HG02623 (cell line): ENCODE measurements around the gene MAMDC2.

Source experiments
- ATAC-seq: cut with Tn5 transposase; IDR thresholded peaks from one replicate; pipeline ENCODE4 v1.9.1; 2021; ENCODE audit warnings: moderate library complexity; ENCODE audit not compliant: unreplicated experiment

Gene MAMDC2

DNA sequence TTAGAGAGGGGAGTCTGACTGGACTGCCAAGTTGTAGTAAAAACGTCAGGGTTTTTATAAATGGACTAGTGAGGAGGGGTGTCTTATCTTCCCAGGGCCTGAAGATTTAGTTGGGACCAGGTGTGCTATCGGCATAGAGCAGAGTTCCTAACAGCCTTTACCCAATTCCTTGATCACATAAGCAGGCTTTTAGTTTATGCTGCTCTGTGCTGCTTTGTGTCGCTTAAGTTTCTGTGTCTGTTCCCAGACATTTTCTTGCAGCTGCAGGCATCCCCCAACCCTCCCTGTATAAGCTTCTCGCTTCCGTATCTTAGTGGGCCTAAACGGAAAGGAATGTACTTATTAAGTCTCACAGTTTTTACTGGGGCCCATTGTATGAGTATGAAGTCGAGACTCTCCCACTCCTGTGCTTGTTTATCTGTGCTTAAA, 212.5 kb downstream of the MAMDC2 start:
- no peak for ATAC-seq

DNA sequence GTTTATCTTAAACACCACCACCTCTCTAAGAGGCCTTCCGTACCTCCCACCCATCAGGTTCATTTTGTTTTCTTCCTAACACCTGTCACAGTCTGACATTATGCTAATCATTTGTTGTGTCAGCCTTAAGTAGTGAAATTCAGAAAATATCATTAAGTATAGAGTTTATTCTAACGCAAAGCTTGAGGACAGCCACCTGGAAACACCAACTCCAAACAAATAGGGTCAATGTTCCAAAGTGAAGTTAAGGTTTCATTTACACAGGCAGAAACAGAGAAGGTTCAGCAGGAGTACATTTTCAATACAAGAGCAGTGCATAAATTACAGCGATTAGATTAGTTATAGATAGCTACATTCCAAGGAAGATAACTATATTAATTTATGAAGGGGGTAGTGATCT, 213.9 kb downstream of the MAMDC2 start:
- ATAC-seq, result no peak

DNA sequence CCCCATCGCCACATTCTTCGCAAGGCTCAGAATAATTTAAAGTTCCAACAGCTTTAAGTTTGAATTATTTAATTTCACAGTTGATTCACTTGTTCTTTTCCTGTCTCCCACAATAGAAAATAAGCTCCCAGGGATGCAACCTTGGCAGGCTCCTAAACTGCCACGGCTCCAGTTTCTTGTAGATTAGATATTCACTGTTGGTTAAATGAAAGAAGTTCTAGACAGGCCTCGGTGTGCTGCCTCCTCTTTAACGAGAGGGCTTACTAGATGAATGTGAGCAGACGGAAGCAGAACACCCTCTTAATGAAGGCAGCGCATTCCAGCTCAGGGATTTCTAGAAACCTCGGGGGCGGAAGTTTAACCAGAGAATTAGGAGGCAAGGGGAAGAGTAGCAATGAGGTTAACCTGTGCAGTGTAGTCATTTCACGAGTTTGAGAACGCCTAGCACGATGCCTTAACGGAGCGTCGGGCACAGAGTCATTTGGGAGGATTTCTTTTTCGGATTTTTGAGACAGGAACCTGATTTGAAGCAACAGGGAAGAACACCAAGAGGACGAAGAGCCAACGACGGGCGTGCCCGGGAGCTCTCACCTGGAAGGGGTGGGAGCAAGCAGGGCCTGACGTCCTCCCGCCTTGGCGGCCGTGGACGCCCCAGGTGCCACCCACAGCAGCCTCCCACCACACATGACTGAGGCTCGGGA, 214.5 kb downstream of the MAMDC2 start:
- ATAC-seq, result peak; percentile 36

DNA sequence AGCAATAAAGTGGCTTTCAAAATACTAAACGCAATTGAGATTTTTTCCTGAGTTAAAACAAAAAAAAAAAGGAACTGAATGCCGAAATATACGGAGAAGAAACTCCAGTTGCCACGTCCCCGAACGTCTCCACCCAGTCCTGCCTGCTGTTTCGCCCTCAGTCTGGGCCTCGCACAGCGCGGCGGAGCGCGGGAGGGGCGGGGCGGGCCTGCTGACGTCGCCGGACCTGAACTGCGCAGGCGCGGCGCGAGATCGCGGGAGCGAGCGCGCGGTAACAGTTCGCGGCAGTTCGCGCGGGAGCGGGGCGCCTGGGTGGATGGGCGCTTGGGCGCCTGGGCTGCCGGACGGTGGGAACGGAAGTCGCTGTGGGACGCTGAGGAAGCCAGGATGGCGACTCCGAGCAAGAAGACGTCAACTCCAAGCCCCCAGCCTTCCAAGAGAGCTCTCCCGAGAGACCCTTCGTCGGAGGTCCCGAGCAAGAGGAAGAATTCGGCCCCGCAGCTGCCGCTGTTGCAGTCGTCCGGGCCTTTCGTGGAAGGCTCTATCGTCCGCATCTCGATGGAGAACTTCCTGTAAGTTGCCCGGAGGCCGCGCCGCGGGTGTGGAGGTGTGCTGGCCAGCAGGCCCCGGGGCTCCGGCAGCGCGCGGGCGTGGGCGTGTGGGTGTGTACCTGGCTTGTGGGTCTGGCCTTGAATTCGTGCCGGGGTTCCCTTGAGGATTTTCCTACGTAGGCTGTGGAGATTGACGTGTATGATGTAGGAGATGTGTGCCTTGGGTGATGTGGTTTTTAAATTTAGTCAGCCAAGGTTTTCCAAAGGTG, 215.3 kb downstream of the MAMDC2 start, which contains the start of gene SMC5:
Gene SMC5 (plus strand): TSS at position 287 of the 820 bp plus-strand sequence. CDS start 101 bp downstream, at position 388.
- ATAC-seq, result peak; percentile 77

DNA sequence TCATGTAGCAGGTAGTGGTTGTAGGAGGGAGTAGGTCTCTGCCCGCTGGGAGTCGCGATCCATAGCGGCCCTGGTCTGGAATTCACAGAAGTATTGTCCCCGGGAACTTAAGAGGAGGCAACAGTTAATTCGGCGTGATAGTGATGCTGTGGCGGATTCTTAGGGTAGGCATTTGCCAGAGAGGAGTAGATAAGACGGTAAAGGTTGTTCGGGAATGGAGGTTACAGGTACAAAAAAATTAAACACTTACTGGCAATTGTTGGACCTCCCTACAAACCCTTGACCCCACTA, 215.8 kb downstream of the MAMDC2 start:
- no peak for ATAC-seq

DNA sequence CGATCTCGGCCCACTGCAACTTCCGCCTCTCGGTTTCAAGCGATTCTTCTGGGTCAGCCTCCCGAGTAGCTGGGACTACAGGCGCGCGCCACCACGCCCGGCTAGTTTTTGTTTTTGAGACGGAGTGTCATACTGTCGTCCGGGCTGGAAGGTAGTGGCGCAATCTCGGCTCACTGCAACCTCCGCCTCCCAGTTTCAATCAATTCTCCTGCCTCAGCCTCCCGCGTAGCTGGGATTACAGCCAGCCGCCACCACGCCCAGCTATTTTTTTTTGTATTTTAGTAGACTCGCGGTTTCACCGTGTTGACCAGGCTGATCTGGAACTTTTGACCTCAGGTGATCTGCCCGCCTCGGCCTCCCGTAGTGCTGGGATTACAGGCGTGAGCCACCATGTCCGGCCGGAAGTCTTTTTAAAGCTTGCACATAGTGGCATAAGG, 216.4 kb downstream of the MAMDC2 start:
- no peak for ATAC-seq

DNA sequence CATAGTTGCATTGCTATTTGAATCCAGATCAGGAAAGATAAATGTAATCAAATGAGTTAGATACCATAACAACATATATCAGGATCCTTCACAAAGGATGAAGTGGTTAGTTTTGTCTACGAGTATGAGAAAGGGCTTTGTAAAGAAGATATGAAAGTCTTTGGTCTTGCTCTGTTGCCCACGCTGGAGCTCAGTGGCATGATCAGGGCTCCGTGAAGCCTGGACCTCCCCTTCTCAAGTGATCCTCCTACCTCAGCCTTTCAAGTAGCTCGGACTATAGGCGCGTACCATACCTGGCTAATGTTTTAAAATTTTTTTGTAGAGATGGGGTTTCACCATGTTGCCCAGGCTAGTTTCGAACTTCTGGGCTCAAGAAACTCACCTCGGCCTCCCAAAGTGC, 217.0 kb downstream of the MAMDC2 start:
- peak; percentile 17 for ATAC-seq

DNA sequence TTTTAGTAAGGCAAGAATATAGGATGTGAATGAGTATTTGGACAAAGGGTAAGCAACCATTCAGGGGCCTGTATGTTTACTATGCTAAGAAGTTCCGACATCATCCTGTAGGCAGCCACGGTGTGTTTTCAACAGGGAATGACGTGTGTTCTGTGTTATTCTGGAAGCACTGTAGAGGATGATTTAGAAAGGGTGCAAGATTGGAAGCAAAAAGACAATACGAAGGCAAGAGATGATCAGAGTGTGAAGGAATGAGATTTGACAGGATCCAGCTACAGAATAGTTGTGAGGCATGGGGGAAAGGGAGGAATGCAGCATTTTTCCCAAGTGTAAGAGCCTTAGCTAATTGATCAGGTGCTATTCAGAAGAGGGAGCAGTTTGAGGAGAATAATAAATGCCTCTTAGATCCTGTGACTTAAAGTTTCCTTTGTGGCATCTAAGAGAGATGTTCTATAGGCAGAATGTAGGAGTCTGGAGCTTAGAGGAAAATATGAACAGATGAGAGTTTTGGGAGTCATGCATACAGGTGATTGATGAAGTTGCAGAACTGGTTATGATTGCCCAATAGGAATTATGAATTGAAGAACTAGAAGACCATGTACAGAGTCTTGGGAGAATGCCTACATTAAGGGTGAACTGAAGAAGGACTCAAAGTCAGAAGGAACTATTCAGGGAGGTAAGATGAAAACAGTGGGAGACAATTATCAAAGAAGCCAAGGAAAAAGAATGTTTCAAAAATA, 217.7 kb downstream of the MAMDC2 start:
- no peak for ATAC-seq

DNA sequence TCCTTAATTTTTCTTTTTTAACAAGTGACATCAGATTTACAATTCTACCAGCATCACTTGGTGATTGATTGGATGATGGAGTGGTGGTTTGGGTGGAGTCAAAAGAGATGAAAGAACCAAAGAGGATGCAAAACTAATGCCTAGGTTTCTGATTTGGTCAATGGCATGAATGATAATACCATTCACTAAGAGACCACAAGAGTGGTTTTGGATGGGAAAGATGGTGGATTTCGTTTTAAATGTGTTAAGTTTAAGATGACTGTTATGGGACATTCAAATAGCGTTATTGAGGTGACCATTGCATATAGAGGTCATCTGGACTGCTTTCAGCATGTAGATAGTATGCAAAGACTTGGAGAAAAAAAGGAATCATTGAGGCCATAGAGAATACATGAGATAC, 218.7 kb downstream of the MAMDC2 start:
- no peak for ATAC-seq

DNA sequence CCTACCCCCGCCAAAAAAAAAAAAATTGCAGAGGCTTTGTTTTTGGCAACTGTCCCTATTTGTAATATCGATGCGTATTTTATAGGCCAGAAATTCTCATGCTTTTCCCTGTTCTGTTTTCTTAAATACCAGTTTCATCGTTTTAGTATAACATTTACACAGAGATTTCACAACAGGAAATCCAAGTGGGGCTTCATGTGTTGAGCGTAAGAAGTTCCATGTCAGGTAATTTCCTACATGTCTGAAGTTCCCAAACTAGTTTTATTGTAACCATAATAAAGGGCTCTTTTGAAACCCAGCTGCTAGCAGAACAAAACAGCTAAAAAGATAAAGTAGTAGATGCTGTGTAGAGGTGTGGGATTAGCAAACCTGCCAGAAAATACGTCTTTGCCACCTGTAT, 219.3 kb downstream of the MAMDC2 start:
- ATAC-seq, result no peak

DNA sequence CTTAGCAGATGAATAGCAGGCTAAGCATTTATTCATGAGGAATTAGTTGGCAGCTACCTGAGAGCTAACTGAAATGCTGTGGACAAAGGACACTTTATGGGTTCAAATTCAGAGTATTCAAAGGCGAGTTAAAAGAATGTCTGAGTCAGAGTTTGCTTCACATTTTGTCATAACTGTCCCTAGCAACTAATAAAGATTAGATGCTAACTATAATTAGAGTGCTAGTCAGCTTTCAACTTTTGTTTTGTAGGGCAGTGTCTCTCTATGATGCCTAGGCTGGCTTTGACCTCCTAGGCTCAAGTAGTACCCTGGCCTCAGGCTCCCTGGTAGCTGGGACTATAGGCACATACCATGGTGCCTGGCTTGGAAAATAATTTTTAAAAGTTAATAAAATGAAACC, 219.8 kb downstream of the MAMDC2 start:
- no peak for ATAC-seq
